ENCODE data around the gene PCDHB3.

- TF ChIP-seq POLR2A (IDR thresholded peaks at IDR 0.05) (no peak), CTCF (IDR thresholded peaks at IDR 0.05) (no peak)
Observed at GRCh38 chr5:141101059-141101458, 786 bp downstream of the PCDHB3 start.
